ENCODE data around the gene ZFHX3. TPM values are rescaled to one million over a fixed set of nuclear protein-coding genes. Genes with fewer than 3 reads are reported as not detected.

The ZFHX3 gene
- polyA plus RNA-seq, 1 donor from 2014 or later = 26.4 TPM

GRCh38 chr16:72744076-72744793, 303.7 kb downstream of the ZFHX3 start:
- H3K79me2 ChIP-seq (replicated peaks; ENCODE audit: insufficient read depth, low read length) = no peaks in the 10 kb centered on the region
- peak overlapping the region; percentile 60 for H3K9ac ChIP-seq (ENCODE audit: low read length)
- peak overlapping the region; percentile 96 for H3K27ac ChIP-seq (ENCODE audit: low read length)
- no peaks in the 10 kb centered on the region for H4K20me1 ChIP-seq (ENCODE audit: insufficient read depth)
- no peaks in the 10 kb centered on the region for H3K9me3 ChIP-seq (ENCODE audit: low read length)
- H3F3A ChIP-seq (ENCODE audit: insufficient read depth, low read length, poor library complexity, severe bottlenecking) = no peaks in the 10 kb centered on the region
- peak overlapping the region; percentile 62 for H3K4me2 ChIP-seq (ENCODE audit: low read length)
- H3K9me2 ChIP-seq (ENCODE audit: insufficient read depth, low read length) = no peaks in the 10 kb centered on the region
- no peak for TF ChIP-seq TAF1 (IDR thresholded peaks at IDR 0.05; ENCODE audit: low read depth)
- peak; percentile 31 for TF ChIP-seq RAD21 (conservative IDR thresholded peaks at IDR 0.05)
- TF ChIP-seq, protein P1, sequence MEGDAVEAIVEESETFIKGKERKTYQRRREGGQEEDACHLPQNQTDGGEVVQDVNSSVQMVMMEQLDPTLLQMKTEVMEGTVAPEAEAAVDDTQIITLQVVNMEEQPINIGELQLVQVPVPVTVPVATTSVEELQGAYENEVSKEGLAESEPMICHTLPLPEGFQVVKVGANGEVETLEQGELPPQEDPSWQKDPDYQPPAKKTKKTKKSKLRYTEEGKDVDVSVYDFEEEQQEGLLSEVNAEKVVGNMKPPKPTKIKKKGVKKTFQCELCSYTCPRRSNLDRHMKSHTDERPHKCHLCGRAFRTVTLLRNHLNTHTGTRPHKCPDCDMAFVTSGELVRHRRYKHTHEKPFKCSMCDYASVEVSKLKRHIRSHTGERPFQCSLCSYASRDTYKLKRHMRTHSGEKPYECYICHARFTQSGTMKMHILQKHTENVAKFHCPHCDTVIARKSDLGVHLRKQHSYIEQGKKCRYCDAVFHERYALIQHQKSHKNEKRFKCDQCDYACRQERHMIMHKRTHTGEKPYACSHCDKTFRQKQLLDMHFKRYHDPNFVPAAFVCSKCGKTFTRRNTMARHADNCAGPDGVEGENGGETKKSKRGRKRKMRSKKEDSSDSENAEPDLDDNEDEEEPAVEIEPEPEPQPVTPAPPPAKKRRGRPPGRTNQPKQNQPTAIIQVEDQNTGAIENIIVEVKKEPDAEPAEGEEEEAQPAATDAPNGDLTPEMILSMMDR (IDR thresholded peaks at IDR 0.05; ENCODE audit: poor library complexity, severe bottlenecking) = no peak
- TF ChIP-seq POLR2AphosphoS5 (IDR thresholded peaks at IDR 0.05) = peak; percentile 72
- no peak for TF ChIP-seq SMC3 (conservative IDR thresholded peaks at IDR 0.05; ENCODE audit: poor library complexity)
- TF ChIP-seq, protein P2, sequence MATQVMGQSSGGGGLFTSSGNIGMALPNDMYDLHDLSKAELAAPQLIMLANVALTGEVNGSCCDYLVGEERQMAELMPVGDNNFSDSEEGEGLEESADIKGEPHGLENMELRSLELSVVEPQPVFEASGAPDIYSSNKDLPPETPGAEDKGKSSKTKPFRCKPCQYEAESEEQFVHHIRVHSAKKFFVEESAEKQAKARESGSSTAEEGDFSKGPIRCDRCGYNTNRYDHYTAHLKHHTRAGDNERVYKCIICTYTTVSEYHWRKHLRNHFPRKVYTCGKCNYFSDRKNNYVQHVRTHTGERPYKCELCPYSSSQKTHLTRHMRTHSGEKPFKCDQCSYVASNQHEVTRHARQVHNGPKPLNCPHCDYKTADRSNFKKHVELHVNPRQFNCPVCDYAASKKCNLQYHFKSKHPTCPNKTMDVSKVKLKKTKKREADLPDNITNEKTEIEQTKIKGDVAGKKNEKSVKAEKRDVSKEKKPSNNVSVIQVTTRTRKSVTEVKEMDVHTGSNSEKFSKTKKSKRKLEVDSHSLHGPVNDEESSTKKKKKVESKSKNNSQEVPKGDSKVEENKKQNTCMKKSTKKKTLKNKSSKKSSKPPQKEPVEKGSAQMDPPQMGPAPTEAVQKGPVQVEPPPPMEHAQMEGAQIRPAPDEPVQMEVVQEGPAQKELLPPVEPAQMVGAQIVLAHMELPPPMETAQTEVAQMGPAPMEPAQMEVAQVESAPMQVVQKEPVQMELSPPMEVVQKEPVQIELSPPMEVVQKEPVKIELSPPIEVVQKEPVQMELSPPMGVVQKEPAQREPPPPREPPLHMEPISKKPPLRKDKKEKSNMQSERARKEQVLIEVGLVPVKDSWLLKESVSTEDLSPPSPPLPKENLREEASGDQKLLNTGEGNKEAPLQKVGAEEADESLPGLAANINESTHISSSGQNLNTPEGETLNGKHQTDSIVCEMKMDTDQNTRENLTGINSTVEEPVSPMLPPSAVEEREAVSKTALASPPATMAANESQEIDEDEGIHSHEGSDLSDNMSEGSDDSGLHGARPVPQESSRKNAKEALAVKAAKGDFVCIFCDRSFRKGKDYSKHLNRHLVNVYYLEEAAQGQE (IDR thresholded peaks at IDR 0.05; ENCODE audit: borderline replicate concordance) = peak; percentile 55
- TF ChIP-seq EZH2 (IDR thresholded peaks at IDR 0.05; ENCODE audit: borderline replicate concordance, insufficient read depth, low read length, poor library complexity, severe bottlenecking) = no peak
- no peak for TF ChIP-seq MXI1 (conservative IDR thresholded peaks at IDR 0.05; ENCODE audit: poor library complexity, severe bottlenecking)
- peak; percentile 66 for TF ChIP-seq EP300 (conservative IDR thresholded peaks at IDR 0.05; ENCODE audit: poor library complexity, severe bottlenecking)
- H3K4me3 ChIP-seq (ENCODE audit: low read length) = peak overlapping the region; percentile 41
- H2AFZ ChIP-seq (ENCODE audit: low read depth, low read length) = no peak overlapping the region
- no peaks in the 10 kb centered on the region for H3K36me3 ChIP-seq (ENCODE audit: insufficient read depth, low read length)
- H3K27me3 ChIP-seq (ENCODE audit: insufficient read depth, low read depth, low read length) = no peaks in the 10 kb centered on the region

GRCh38 chr16:72743011-72743761, 304.7 kb downstream of the ZFHX3 start:
- no peaks in the 10 kb centered on the region for H3K36me3 ChIP-seq (ENCODE audit: insufficient read depth, low read length)
- H4K20me1 ChIP-seq (ENCODE audit: insufficient read depth) = no peaks in the 10 kb centered on the region
- peak overlapping the region; percentile 62 for H3K4me2 ChIP-seq (ENCODE audit: low read length)
- TF ChIP-seq, protein P1 (IDR thresholded peaks at IDR 0.05; ENCODE audit: poor library complexity, severe bottlenecking) = no peak
- TF ChIP-seq, protein P2 (IDR thresholded peaks at IDR 0.05; ENCODE audit: borderline replicate concordance) = no peak
- TF ChIP-seq SMC3 (conservative IDR thresholded peaks at IDR 0.05; ENCODE audit: poor library complexity) (no peak), EZH2 (IDR thresholded peaks at IDR 0.05; ENCODE audit: borderline replicate concordance, insufficient read depth, low read length, poor library complexity, severe bottlenecking) (no peak), EP300 (conservative IDR thresholded peaks at IDR 0.05; ENCODE audit: poor library complexity, severe bottlenecking) (no peak)
- H3K4me3 ChIP-seq (ENCODE audit: low read length) = peak overlapping the region; percentile 41
- H3F3A ChIP-seq (ENCODE audit: insufficient read depth, low read length, poor library complexity, severe bottlenecking) = no peaks in the 10 kb centered on the region
- no peaks in the 10 kb centered on the region for H3K27me3 ChIP-seq (ENCODE audit: insufficient read depth, low read depth, low read length)
- no peaks in the 10 kb centered on the region for H3K79me2 ChIP-seq (replicated peaks; ENCODE audit: insufficient read depth, low read length)
- H2AFZ ChIP-seq (ENCODE audit: low read depth, low read length) = no peak overlapping the region
- no peaks in the 10 kb centered on the region for H3K9me2 ChIP-seq (ENCODE audit: insufficient read depth, low read length)
- peak overlapping the region; percentile 60 for H3K9ac ChIP-seq (ENCODE audit: low read length)
- peak overlapping the region; percentile 96 for H3K27ac ChIP-seq (ENCODE audit: low read length)
- H3K9me3 ChIP-seq (ENCODE audit: low read length) = no peaks in the 10 kb centered on the region

Measured in neural cell (in vitro differentiated cells).